ENCODE data around the gene IFI6. TPM values are rescaled to one million over a fixed set of nuclear protein-coding genes. Genes with fewer than 3 reads are reported as not detected.
A peak's percentile ranks its signal among the peaks of the same experiment; 100 is the strongest.
"Not testable (repeated sequence)": the region's sequence is repeated elsewhere in the genome, so short reads cannot be mapped to it uniquely, and the experiment has no call there.

IFI6 gene
- total RNA-seq, 3 donors from 2014 or later: 18.7 to 50.6 (median 47.4) TPM

GRCh38 chr1:27710574-27710973 is 38.6 kb upstream of the IFI6 start:
- no peak for DNase-seq (ENCODE audit: low spot score in 2 of 2)
- TF ChIP-seq POLR2A (IDR thresholded peaks at IDR 0.05) (no peak), POLR2AphosphoS5 (IDR thresholded peaks at IDR 0.05) (no peak), CTCF (IDR thresholded peaks at IDR 0.05) (no peak)
- H3K4me3 ChIP-seq: no peak overlapping the region
- no peaks in the 10 kb centered on the region for H3K36me3 ChIP-seq
- no peaks in the 10 kb centered on the region for H3K4me1 ChIP-seq
- intact Hi-C loops (cut with DNase I; ENCODE audit: low total_unique reads): no loop called here
- H3K27ac ChIP-seq: no peak overlapping the region
- H3K9me3 ChIP-seq: peaks cover 0 to 3% of the 10 kb centered on the region in 2 donors
- no peaks in the 10 kb centered on the region for H3K27me3 ChIP-seq

- Histone ChIP-seq H3K4me1 (no peaks in the 10 kb centered on the region), H3K9me3 (peaks cover 3 to 8% of the 10 kb centered on the region in 2 donors), H3K27ac (no peak overlapping the region), H3K36me3 (no peaks in the 10 kb centered on the region), H3K27me3 (no peaks in the 10 kb centered on the region), H3K4me3 (no peak overlapping the region)
- intact Hi-C loops (cut with DNase I; ENCODE audit: low total_unique reads): no loop called here
- DNase-seq (ENCODE audit: low spot score in 2 of 2): no peak
- TF ChIP-seq POLR2A (IDR thresholded peaks at IDR 0.05) (no peak), CTCF (IDR thresholded peaks at IDR 0.05) (no peak), POLR2AphosphoS5 (IDR thresholded peaks at IDR 0.05) (no peak)
Observed at GRCh38 chr1:27705545-27705944, 33.6 kb upstream of the IFI6 start.

- DNase-seq (ENCODE audit: low spot score in 2 of 2): no peak
- Histone ChIP-seq H3K27me3 (no peaks in the 10 kb centered on the region), H3K4me1 (no peaks in the 10 kb centered on the region), H3K4me3 (no peak overlapping the region), H3K27ac (no peak overlapping the region), H3K9me3 (peaks cover 3 to 8% of the 10 kb centered on the region in 2 donors), H3K36me3 (no peaks in the 10 kb centered on the region)
- intact Hi-C loops (cut with DNase I; ENCODE audit: low total_unique reads): no loop called here
- TF ChIP-seq POLR2A (IDR thresholded peaks at IDR 0.05) (no peak), POLR2AphosphoS5 (IDR thresholded peaks at IDR 0.05) (no peak), CTCF (IDR thresholded peaks at IDR 0.05) (no peak)
Observed at GRCh38 chr1:27704958-27705357, 33.0 kb upstream of the IFI6 start.

GRCh38 chr1:27696835-27697234 is 24.8 kb upstream of the IFI6 start:
- H3K4me1 ChIP-seq; intact Hi-C loops (cut with DNase I; ENCODE audit: low total_unique reads); H3K4me3 ChIP-seq; DNase-seq (ENCODE audit: low spot score in 2 of 2); H3K27me3 ChIP-seq; H3K9me3 ChIP-seq; H3K36me3 ChIP-seq; H3K27ac ChIP-seq: not testable (repeated sequence)

GRCh38 chr1:27690183-27690582 is 18.2 kb upstream of the IFI6 start:
- TF ChIP-seq POLR2AphosphoS5 (IDR thresholded peaks at IDR 0.05): no peak
- Histone ChIP-seq H3K9me3 (no peaks in the 10 kb centered on the region), H3K36me3 (no peaks in the 10 kb centered on the region), H3K4me1 (no peaks in the 10 kb centered on the region), H3K27me3 (no peaks in the 10 kb centered on the region), H3K4me3 (no peak overlapping the region), H3K27ac (peak overlapping the region in 1 of 2 donors; percentile 25)
- no peak for DNase-seq (ENCODE audit: low spot score in 2 of 2)
- intact Hi-C loops (cut with DNase I; ENCODE audit: low total_unique reads): no loop called here

- DNase-seq (ENCODE audit: low spot score in 2 of 2): no peak
- Histone ChIP-seq H3K4me3 (peak overlapping the region in 1 of 3 donors; percentile 33), H3K4me1 (no peaks in the 10 kb centered on the region), H3K36me3 (no peaks in the 10 kb centered on the region), H3K9me3 (no peaks in the 10 kb centered on the region), H3K27ac (peak overlapping the region in 1 of 2 donors; percentile 25), H3K27me3 (no peaks in the 10 kb centered on the region)
- intact Hi-C loops (cut with DNase I; ENCODE audit: low total_unique reads): no loop called here
- TF ChIP-seq POLR2A (IDR thresholded peaks at IDR 0.05): no peak
- TF ChIP-seq CTCF (IDR thresholded peaks at IDR 0.05): no peak
- TF ChIP-seq POLR2AphosphoS5 (IDR thresholded peaks at IDR 0.05): no peak
Observed at GRCh38 chr1:27689423-27690173, 17.6 kb upstream of the IFI6 start.
